Activated CD4-positive, alpha-beta T cell treated with anti-CD3 and anti-CD28 coated beads, Interleukin-2, amount 10 ng/mL, durations not matched to agents 24 days and 14 days (primary cell): ENCODE measurements around the gene DYNC1I1. TPM values are rescaled to one million over a fixed set of nuclear protein-coding genes. Genes with fewer than 3 reads are reported as not detected.

Experiments
- DNase-seq: peaks from one replicate; pipeline ENCODE4 v3.0.0; 2022
- H3K27ac Mint-ChIP-seq: one replicate; pipeline ENCODE4 v1.8.0; 2022; ENCODE audit warnings: mild to moderate bottlenecking, mixed read lengths
- H3K27me3 Mint-ChIP-seq: one replicate; pipeline ENCODE4 v1.8.0; 2022; ENCODE audit warnings: mixed read lengths
- H3K36me3 Mint-ChIP-seq: one replicate; pipeline ENCODE4 v1.8.0; 2022; ENCODE audit warnings: low read depth, mild to moderate bottlenecking, mixed read lengths
- H3K4me1 Mint-ChIP-seq: one replicate; pipeline ENCODE4 v1.8.0; 2021; ENCODE audit warnings: mixed read lengths
- H3K4me3 Mint-ChIP-seq: one replicate; pipeline ENCODE4 v1.8.0; 2022; ENCODE audit warnings: mild to moderate bottlenecking, moderate library complexity, mixed read lengths
- H3K9me3 Mint-ChIP-seq: one replicate; pipeline ENCODE4 v1.8.0; 2021; ENCODE audit warnings: mixed read lengths
- intact Hi-C: fragments of 100-400 bp; cut with micrococcal nuclease; formaldehyde crosslinking; loops from one replicate; pipeline ENCODE4 v1.15.1; 2023
- total RNA-seq: library from RNA; stranded (reverse); gene quantifications from 2 replicates; pipeline ENCODE4 v1.2.3, GENCODE V29; 2022

Gene DYNC1I1
- total RNA-seq, 1 donor from 2014 or later = not detected

DNA sequence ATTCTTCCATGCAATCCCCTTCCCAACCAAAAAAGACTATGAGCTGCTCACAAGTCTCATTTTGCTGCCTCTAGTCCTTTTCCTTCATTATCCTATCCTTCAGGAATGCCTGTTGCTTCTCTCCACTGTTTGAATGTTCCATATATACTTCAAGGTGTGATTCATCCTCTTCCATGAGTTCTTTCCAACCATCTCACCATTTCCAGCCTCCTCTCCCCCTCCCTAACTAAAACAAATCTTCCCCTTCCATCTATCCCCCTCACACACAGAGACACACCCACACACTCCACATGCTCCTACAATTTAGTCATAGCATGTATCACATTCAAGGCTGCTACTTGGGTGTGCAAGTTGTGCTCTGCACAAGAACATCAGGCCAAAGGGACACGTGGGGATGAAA lies 254.3 kb downstream of the DYNC1I1 start:
- Mint-ChIP-seq H3K4me3 (no peak overlapping the region), H3K36me3 (no peaks in the 10 kb centered on the region), H3K27ac (no peak overlapping the region), H3K9me3 (peaks cover 3% of the 10 kb centered on the region), H3K27me3 (no peaks in the 10 kb centered on the region), H3K4me1 (peaks cover 6% of the 10 kb centered on the region)
- intact Hi-C loops = no loop called here
- no peak for DNase-seq

GRCh38 chr7:96028729-96029128 lies 256.4 kb downstream of the DYNC1I1 start:
- no peaks in the 10 kb centered on the region for H3K27me3 Mint-ChIP-seq
- H3K4me3 Mint-ChIP-seq = no peak overlapping the region
- no peaks in the 10 kb centered on the region for H3K36me3 Mint-ChIP-seq
- no peak for DNase-seq
- peaks cover 6% of the 10 kb centered on the region for H3K4me1 Mint-ChIP-seq
- intact Hi-C loops = no loop called here
- peaks cover 3% of the 10 kb centered on the region for H3K9me3 Mint-ChIP-seq
- H3K27ac Mint-ChIP-seq = no peak overlapping the region

DNA sequence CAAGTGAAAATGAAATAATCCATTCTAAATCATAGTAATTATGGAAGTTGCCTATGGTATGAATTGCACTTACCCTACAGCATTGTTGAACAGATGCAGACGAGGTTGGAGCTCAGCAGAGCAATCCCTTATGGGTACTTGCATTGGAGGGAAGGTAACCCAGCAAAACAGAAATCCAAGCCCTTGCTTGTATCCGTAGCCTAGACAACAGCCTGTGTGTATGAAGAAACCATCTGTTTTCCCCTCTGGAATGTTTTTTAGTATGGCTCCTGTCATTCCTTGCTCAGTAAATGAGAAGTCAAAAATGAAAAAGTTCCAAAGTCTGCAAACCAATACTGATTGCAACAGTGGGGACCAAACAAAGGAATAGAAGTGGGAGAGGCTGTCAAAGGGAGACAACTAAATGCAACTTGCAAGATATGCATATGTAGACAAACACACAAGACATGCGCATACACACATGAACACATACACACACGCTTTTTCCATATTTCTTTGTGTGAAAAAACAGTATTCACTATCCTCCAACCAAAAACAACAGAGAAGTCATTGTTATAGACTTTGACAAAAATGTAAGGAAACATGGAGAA lies 260.8 kb downstream of the DYNC1I1 start:
- H3K9me3 Mint-ChIP-seq = peaks cover 2% of the 10 kb centered on the region
- no peaks in the 10 kb centered on the region for H3K36me3 Mint-ChIP-seq
- peaks cover 4% of the 10 kb centered on the region for H3K27me3 Mint-ChIP-seq
- intact Hi-C loops = no loop called here
- no peak overlapping the region for H3K27ac Mint-ChIP-seq
- no peak overlapping the region for H3K4me3 Mint-ChIP-seq
- no peak for DNase-seq
- H3K4me1 Mint-ChIP-seq = peaks cover 6% of the 10 kb centered on the region

GRCh38 chr7:96034940-96035727 lies 262.8 kb downstream of the DYNC1I1 start:
- H3K27ac Mint-ChIP-seq = no peak overlapping the region
- peaks cover 4% of the 10 kb centered on the region for H3K27me3 Mint-ChIP-seq
- H3K36me3 Mint-ChIP-seq = no peaks in the 10 kb centered on the region
- intact Hi-C loops = no loop called here
- DNase-seq = no peak
- no peaks in the 10 kb centered on the region for H3K9me3 Mint-ChIP-seq
- no peak overlapping the region for H3K4me3 Mint-ChIP-seq
- H3K4me1 Mint-ChIP-seq = peaks cover 2% of the 10 kb centered on the region

DNA sequence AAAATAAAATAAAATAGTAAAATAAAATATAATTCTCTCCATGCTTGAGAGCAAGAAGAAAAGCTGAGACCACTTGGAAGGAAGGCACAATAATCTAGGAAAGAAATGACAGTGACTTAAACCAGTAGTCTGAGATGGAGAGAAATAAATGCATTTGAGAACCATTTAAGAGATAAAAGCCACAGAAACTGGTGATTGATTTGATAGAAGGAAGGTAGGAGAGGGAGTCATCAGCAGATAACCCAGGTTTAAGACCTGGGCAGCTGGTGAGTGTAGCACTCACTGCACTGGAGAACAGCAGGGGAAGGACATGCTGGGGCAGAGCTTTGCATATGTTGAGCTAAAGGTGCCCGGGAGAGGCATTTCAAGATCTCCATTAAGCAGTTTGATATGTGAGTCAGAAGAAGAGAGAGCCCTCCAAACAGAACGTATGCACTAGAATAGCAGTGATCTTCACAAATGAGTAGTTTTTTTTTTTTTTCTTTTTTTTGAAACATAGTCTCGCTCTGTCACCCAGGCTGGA lies 268.0 kb downstream of the DYNC1I1 start:
- no peaks in the 10 kb centered on the region for H3K36me3 Mint-ChIP-seq
- DNase-seq = no peak
- H3K4me3 Mint-ChIP-seq = no peak overlapping the region
- no peak overlapping the region for H3K27ac Mint-ChIP-seq
- H3K9me3 Mint-ChIP-seq = no peaks in the 10 kb centered on the region
- intact Hi-C loops = no loop called here
- H3K4me1 Mint-ChIP-seq = no peaks in the 10 kb centered on the region
- H3K27me3 Mint-ChIP-seq = peaks cover 11% of the 10 kb centered on the region

- intact Hi-C loops = no loop called here
- Mint-ChIP-seq H3K4me1 (no peaks in the 10 kb centered on the region), H3K27me3 (peaks cover 7% of the 10 kb centered on the region), H3K4me3 (no peak overlapping the region), H3K27ac (no peak overlapping the region), H3K36me3 (no peaks in the 10 kb centered on the region), H3K9me3 (no peaks in the 10 kb centered on the region)
- no peak for DNase-seq
Observed at GRCh38 chr7:96041171-96041570, 268.8 kb downstream of the DYNC1I1 start.

DNA sequence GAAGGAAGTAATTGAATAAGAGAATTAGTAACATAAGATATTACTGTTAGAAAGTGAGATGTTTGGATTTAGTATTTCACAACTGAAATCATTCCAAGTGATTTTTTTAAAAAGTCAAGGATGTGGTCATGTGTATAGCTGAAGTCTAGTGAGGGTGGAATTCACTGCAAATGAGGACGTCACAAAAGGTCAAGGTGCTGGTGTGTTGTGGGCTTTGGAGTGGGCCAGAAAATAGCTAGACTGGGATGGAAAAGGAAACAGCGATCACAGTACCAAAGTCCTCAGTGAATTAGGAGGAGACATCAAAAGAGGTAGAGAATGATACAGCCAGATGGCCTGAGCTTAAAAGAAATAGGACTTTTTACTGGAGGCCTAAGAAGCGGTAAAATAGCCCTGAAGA lies 272.8 kb downstream of the DYNC1I1 start:
- DNase-seq = no peak
- no peak overlapping the region for H3K27ac Mint-ChIP-seq
- no peaks in the 10 kb centered on the region for H3K9me3 Mint-ChIP-seq
- H3K4me1 Mint-ChIP-seq = no peaks in the 10 kb centered on the region
- H3K36me3 Mint-ChIP-seq = no peaks in the 10 kb centered on the region
- H3K4me3 Mint-ChIP-seq = no peak overlapping the region
- intact Hi-C loops = no loop called here
- peaks cover 7% of the 10 kb centered on the region for H3K27me3 Mint-ChIP-seq

- Mint-ChIP-seq H3K36me3 (no peaks in the 10 kb centered on the region), H3K4me1 (no peaks in the 10 kb centered on the region), H3K4me3 (no peak overlapping the region), H3K27me3 (peaks cover 4% of the 10 kb centered on the region), H3K9me3 (no peaks in the 10 kb centered on the region), H3K27ac (no peak overlapping the region)
- intact Hi-C loops = no loop called here
- DNase-seq = no peak
Observed at GRCh38 chr7:96045919-96046318, 273.6 kb downstream of the DYNC1I1 start.

DNA sequence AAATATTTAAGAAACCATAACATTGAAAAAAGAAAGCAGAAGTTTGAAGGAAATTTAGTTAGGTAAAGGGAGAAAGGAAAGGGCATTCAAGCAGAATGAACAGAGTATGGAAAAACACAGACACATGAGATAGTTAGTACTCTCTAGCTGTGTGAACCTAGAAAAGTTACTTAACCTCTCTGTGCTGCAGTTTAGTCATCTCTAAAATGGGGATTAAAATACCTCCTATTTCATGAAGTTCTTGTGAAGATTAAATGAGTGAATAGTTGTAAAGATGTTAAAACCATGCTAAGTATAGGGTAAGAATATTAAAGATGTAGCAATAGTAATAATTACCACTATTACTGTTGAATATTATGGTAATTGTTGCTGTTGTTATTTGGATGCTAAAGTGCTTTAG lies 279.9 kb downstream of the DYNC1I1 start:
- H3K9me3 Mint-ChIP-seq = no peaks in the 10 kb centered on the region

DNA sequence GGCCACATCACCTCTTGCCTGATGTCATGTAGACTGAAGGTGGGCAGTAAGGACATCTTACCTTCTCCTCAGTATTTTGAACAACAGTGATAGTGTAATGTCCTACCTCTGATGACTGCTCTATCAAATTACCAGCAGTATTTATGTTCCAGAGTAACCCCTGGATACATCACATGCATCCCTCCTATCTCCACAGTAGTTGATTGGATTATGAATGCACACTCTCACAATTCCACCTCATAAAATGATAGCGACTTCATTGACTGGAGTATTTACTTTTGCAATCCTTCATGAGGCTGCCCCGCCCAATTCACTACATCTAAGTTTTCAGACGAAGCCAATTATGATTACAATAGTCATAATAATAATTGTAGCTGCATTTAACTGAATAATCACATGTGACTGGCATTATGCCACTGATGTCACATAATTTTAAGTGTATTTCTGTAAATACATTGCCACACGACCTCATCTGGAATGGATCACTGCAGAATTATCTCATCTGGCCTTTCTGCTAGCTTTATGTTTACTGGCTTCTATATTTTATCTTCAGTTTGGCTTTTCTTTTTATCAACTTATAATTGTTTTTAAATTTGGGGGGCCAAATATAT lies 280.6 kb downstream of the DYNC1I1 start:
- H3K4me3 Mint-ChIP-seq = no peak overlapping the region
- intact Hi-C loops = no loop called here
- H3K4me1 Mint-ChIP-seq = no peaks in the 10 kb centered on the region
- no peaks in the 10 kb centered on the region for H3K36me3 Mint-ChIP-seq
- H3K9me3 Mint-ChIP-seq = no peaks in the 10 kb centered on the region
- no peak for DNase-seq
- H3K27me3 Mint-ChIP-seq = peaks cover 16% of the 10 kb centered on the region
- no peak overlapping the region for H3K27ac Mint-ChIP-seq

More for the DNA sequence above, 279.9 kb downstream of the DYNC1I1 start:
- intact Hi-C loops = no loop called here
- no peak for DNase-seq
- H3K27ac Mint-ChIP-seq = no peak overlapping the region
- no peaks in the 10 kb centered on the region for H3K36me3 Mint-ChIP-seq
- peaks cover 14% of the 10 kb centered on the region for H3K27me3 Mint-ChIP-seq
- H3K4me1 Mint-ChIP-seq = no peaks in the 10 kb centered on the region
- no peak overlapping the region for H3K4me3 Mint-ChIP-seq

- Mint-ChIP-seq H3K4me1 (no peaks in the 10 kb centered on the region), H3K27ac (no peak overlapping the region), H3K36me3 (no peaks in the 10 kb centered on the region), H3K27me3 (peaks cover 19% of the 10 kb centered on the region), H3K9me3 (no peaks in the 10 kb centered on the region), H3K4me3 (no peak overlapping the region)
- intact Hi-C loops = no loop called here
- DNase-seq = no peak
Observed at GRCh38 chr7:96055717-96056116, 283.4 kb downstream of the DYNC1I1 start.

DNA sequence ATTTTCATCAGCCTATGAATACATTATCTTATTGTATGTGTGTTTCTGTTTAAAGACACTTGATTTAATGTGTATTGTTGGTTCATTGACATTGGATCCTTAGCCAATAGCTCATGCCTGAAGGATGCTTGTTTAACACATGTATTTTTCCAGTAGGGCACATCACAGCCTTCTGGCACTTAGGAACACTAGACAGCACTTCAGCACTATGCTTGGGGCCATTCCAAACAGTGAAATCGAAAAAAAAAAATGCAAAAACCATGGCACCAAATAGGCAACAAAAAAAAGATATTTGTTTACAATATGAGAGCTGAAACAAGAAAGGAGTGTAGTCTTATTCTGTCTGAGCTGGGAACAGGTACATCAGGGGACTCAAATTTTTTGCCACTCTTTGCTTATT lies 286.7 kb downstream of the DYNC1I1 start:
- Mint-ChIP-seq H3K4me3 (no peak overlapping the region), H3K27me3 (peaks cover 15% of the 10 kb centered on the region), H3K27ac (no peak overlapping the region), H3K36me3 (no peaks in the 10 kb centered on the region), H3K4me1 (no peaks in the 10 kb centered on the region), H3K9me3 (no peaks in the 10 kb centered on the region)
- intact Hi-C loops = no loop called here
- DNase-seq = no peak

GRCh38 chr7:96061009-96061408 lies 288.7 kb downstream of the DYNC1I1 start:
- Mint-ChIP-seq H3K9me3 (no peaks in the 10 kb centered on the region), H3K36me3 (no peaks in the 10 kb centered on the region), H3K4me3 (no peak overlapping the region), H3K4me1 (no peaks in the 10 kb centered on the region), H3K27me3 (peaks cover 13% of the 10 kb centered on the region), H3K27ac (no peak overlapping the region)
- no peak for DNase-seq
- intact Hi-C loops = no loop called here

DNA sequence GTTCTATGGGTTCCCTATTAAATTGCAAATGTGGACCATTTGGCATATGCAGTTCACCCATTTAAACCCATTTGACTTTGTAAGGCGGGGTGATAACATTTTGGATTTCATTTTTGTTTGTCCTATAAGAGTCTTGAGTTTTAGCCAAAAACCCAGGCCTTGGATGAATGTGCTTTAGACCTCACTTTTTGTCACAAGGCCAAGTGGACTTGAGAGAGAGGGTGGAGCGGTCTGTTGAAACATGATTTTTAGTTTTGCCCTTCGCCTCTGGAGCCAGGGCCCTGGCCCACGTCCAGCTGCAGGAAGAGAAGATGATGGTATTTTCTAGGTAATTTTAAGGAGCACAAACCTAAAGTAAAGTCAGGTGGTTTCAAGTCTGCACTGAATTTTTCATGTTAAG lies 289.5 kb downstream of the DYNC1I1 start:
- Mint-ChIP-seq H3K27me3 (peaks cover 13% of the 10 kb centered on the region), H3K36me3 (no peaks in the 10 kb centered on the region), H3K9me3 (no peaks in the 10 kb centered on the region), H3K27ac (no peak overlapping the region), H3K4me3 (no peak overlapping the region), H3K4me1 (no peaks in the 10 kb centered on the region)
- DNase-seq = no peak
- intact Hi-C loops = no loop called here
